ENCODE data around the gene SCAPER. TPM values are rescaled to one million over a fixed set of nuclear protein-coding genes. Genes with fewer than 3 reads are reported as not detected.
"Not testable (repeated sequence)": the region's sequence is repeated elsewhere in the genome, so short reads cannot be mapped to it uniquely, and the experiment has no call there.

The SCAPER gene
- total RNA-seq, 1 donor from 2014 or later, result 78.1 TPM

- Histone ChIP-seq H3K4me3 (peak overlapping the region; percentile 72 to 96), H3K9me3 (no peaks in the 10 kb centered on the region), H3K27me3 (no peaks in the 10 kb centered on the region), H3K27ac (peak overlapping the region; percentile 63 to 90), H3K4me1 (peaks cover 0 to 8% of the 10 kb centered on the region in 2 donors), H3K36me3 (no peaks in the 10 kb centered on the region)
- TF ChIP-seq, protein P1, sequence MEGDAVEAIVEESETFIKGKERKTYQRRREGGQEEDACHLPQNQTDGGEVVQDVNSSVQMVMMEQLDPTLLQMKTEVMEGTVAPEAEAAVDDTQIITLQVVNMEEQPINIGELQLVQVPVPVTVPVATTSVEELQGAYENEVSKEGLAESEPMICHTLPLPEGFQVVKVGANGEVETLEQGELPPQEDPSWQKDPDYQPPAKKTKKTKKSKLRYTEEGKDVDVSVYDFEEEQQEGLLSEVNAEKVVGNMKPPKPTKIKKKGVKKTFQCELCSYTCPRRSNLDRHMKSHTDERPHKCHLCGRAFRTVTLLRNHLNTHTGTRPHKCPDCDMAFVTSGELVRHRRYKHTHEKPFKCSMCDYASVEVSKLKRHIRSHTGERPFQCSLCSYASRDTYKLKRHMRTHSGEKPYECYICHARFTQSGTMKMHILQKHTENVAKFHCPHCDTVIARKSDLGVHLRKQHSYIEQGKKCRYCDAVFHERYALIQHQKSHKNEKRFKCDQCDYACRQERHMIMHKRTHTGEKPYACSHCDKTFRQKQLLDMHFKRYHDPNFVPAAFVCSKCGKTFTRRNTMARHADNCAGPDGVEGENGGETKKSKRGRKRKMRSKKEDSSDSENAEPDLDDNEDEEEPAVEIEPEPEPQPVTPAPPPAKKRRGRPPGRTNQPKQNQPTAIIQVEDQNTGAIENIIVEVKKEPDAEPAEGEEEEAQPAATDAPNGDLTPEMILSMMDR (IDR thresholded peaks at IDR 0.05), result no peak
- intact Hi-C loops (cut with DNase I), result no loop called here
- no peak for DNase-seq (ENCODE audit: low spot score in 2 of 2)
These were observed 594.6 kb downstream of the SCAPER start for GRCh38 chr15:76310475-76311099.

GRCh38 chr15:76309601-76310330 lies 595.4 kb downstream of the SCAPER start:
- H3K4me3 ChIP-seq, result peak overlapping the region; percentile 72 to 96
- no peaks in the 10 kb centered on the region for H3K9me3 ChIP-seq
- intact Hi-C loops (cut with DNase I), result no loop called here
- TF ChIP-seq, protein P1 (IDR thresholded peaks at IDR 0.05), result no peak
- DNase-seq (ENCODE audit: low spot score in 2 of 2), result no peak
- no peak overlapping the region for H3K27ac ChIP-seq
- no peaks in the 10 kb centered on the region for H3K27me3 ChIP-seq
- peaks cover 0 to 8% of the 10 kb centered on the region in 2 donors for H3K4me1 ChIP-seq
- H3K36me3 ChIP-seq, result no peaks in the 10 kb centered on the region

DNA sequence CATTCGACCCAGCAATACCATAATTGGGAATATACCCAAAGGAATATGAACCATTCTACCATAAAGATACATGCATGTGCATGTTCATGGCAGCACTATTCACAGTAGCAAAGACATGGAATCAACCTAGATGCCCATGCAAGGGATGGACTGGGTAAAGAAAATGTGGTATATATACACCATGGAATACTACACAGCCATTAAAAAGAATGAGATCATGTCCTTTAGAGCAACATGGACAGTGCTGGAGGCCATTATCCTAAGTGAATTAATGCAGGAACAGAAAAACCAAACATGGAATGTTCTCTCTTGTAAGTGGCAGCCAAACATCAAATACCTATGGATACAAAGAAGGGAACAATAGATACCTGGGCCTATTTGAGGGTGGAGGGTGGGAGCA lies 601.2 kb downstream of the SCAPER start:
- no peaks in the 10 kb centered on the region for H3K36me3 ChIP-seq
- no peaks in the 10 kb centered on the region for H3K27me3 ChIP-seq
- no peak for DNase-seq (ENCODE audit: low spot score in 2 of 2)
- intact Hi-C loops (cut with DNase I), result no loop called here
- H3K27ac ChIP-seq, result no peak overlapping the region
- TF ChIP-seq, protein P1 (IDR thresholded peaks at IDR 0.05), result no peak
- H3K4me1 ChIP-seq, result no peaks in the 10 kb centered on the region
- H3K4me3 ChIP-seq, result no peak overlapping the region
- H3K9me3 ChIP-seq, result no peaks in the 10 kb centered on the region

- H3K9me3 ChIP-seq, result no peaks in the 10 kb centered on the region
- H3K4me3 ChIP-seq, result no peak overlapping the region
- intact Hi-C loops (cut with DNase I), result no loop called here
- no peaks in the 10 kb centered on the region for H3K4me1 ChIP-seq
- no peak overlapping the region for H3K27ac ChIP-seq
- no peaks in the 10 kb centered on the region for H3K36me3 ChIP-seq
- TF ChIP-seq, protein P1 (IDR thresholded peaks at IDR 0.05), result no peak
- no peaks in the 10 kb centered on the region for H3K27me3 ChIP-seq
- DNase-seq (ENCODE audit: low spot score in 2 of 2), result no peak
These were observed 605.4 kb downstream of the SCAPER start for GRCh38 chr15:76299786-76300185.

DNA sequence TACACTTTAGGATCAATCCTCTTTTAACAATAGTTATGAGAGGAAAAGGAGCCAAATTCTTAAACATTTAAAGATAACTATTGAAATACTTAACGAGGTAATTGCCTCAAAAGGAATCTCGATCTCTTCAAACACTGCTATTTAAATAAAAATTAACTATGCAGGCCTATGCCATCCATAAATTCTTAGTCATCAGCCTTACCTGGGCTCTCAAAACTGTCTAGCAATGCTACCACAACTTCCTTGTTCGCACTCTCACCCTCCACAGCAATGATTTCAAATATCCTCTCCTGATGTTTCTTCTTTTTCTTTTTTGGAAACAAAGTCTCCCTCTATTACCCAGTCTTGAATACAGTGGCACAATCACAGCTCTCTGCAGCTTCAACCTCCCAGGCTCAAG lies 606.2 kb downstream of the SCAPER start:
- DNase-seq (ENCODE audit: low spot score in 2 of 2), result no peak
- Histone ChIP-seq H3K27me3 (no peaks in the 10 kb centered on the region), H3K36me3 (no peaks in the 10 kb centered on the region), H3K4me3 (no peak overlapping the region), H3K4me1 (peaks cover 0 to 7% of the 10 kb centered on the region in 2 donors), H3K27ac (no peak overlapping the region), H3K9me3 (no peaks in the 10 kb centered on the region)
- intact Hi-C loops (cut with DNase I), result no loop called here
- TF ChIP-seq, protein P1 (IDR thresholded peaks at IDR 0.05), result no peak

- H3K36me3 ChIP-seq; intact Hi-C loops (cut with DNase I); DNase-seq (ENCODE audit: low spot score in 2 of 2); H3K27ac ChIP-seq; H3K9me3 ChIP-seq; H3K4me3 ChIP-seq; H3K27me3 ChIP-seq: not testable (repeated sequence)
- peaks cover 0 to 13% of the 10 kb centered on the region in 2 donors for H3K4me1 ChIP-seq
These were observed 607.2 kb downstream of the SCAPER start for GRCh38 chr15:76297951-76298350.
